ENCODE results near the gene AFF2. TPM values are rescaled to one million over a fixed set of nuclear protein-coding genes. Genes with fewer than 3 reads are reported as not detected.

The AFF2 gene
- total and polyA plus RNA-seq, 2 donors (not counting 3 experiments of a cell fraction or from before 2014, with no cell fraction given): 0.03 to 0.07 TPM

DNA sequence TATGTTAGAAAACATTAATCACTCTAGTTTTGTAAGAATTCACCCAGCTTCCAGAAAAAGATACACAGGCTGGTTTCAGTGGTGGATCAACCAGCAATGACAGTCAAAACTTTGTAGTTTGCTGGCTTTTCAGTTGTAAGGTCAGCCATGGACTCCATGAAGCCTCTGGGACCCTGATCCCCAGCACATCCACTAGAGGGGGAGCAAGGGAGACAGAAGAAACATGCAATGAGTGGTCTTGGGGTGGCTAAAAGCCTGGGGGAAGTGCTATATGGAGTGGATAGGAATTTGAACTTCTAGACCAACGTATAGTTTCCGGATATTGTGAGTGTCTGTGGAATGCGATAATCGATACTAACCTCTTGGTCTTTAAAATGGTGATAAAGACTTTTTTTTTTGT is 72.7 kb downstream of the AFF2 start:
- H3K36me3 ChIP-seq (ENCODE audit: control insufficient read depth in 2 of 2, extremely low read depth in 1 of 2, insufficient read depth in 2 of 2, low read length in 2 of 2): no peaks in the 10 kb centered on the region
- H3K27me3 ChIP-seq (ENCODE audit: control insufficient read depth in 2 of 2, insufficient read depth in 2 of 2, low read length in 2 of 2): no peaks in the 10 kb centered on the region
- no peaks in the 10 kb centered on the region for H3K79me2 ChIP-seq (ENCODE audit: control insufficient read depth, insufficient read depth, low read length)
- no peak for DNase-seq (ENCODE audit: low read depth, low spot score)
- TF ChIP-seq MYC (IDR thresholded peaks at IDR 0.05; ENCODE audit: low read depth, low read length) (no peak), JUN (IDR thresholded peaks at IDR 0.05; ENCODE audit: borderline replicate concordance, insufficient read depth, insufficient read length, low read depth) (no peak), GATA2 (IDR thresholded peaks at IDR 0.05; ENCODE audit: insufficient read depth, insufficient read length, low read depth, low read length) (no peak), EZH2 (IDR thresholded peaks at IDR 0.05; ENCODE audit: borderline replicate concordance, low read depth, low read length, severe bottlenecking) (no peak), MAX (IDR thresholded peaks at IDR 0.05; ENCODE audit: insufficient read depth, insufficient read length) (no peak), POLR2AphosphoS5 (IDR thresholded peaks at IDR 0.05; ENCODE audit: insufficient read depth, low read depth, low read length) (no peak), FOS (IDR thresholded peaks at IDR 0.05; ENCODE audit: borderline replicate concordance, insufficient read depth, low read length) (no peak)
- TF ChIP-seq, protein P1, sequence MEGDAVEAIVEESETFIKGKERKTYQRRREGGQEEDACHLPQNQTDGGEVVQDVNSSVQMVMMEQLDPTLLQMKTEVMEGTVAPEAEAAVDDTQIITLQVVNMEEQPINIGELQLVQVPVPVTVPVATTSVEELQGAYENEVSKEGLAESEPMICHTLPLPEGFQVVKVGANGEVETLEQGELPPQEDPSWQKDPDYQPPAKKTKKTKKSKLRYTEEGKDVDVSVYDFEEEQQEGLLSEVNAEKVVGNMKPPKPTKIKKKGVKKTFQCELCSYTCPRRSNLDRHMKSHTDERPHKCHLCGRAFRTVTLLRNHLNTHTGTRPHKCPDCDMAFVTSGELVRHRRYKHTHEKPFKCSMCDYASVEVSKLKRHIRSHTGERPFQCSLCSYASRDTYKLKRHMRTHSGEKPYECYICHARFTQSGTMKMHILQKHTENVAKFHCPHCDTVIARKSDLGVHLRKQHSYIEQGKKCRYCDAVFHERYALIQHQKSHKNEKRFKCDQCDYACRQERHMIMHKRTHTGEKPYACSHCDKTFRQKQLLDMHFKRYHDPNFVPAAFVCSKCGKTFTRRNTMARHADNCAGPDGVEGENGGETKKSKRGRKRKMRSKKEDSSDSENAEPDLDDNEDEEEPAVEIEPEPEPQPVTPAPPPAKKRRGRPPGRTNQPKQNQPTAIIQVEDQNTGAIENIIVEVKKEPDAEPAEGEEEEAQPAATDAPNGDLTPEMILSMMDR (IDR thresholded peaks at IDR 0.05; ENCODE audit: extremely low read depth in 1 of 2, insufficient read depth in 1 of 2, low read depth in 1 of 2, low read length in 2 of 2): no peak
- intact Hi-C loops (cut with micrococcal nuclease) (no loop called here), dilution Hi-C loops (cut with MboI; ENCODE audit: extremely low pct_ligation_motif_present, low sequenced_read_pairs) (no loop called here)
- H3K9me1 ChIP-seq (replicated peaks; ENCODE audit: control insufficient read depth, extremely low read depth, insufficient read depth, low read length): no peaks in the 10 kb centered on the region
- BruUV-seq (replicated peaks): no TSS peak
- H3K9me3 ChIP-seq (replicated peaks; ENCODE audit: control insufficient read depth, insufficient read depth, low read length): no peaks in the 10 kb centered on the region
- H2AFZ ChIP-seq (ENCODE audit: low read depth, low read length): no peak overlapping the region
- H3K4me3 ChIP-seq (replicated peaks in 1 of 3; ENCODE audit: insufficient read depth in 1 of 3, low read depth in 1 of 3, low read length in 3 of 3): no peak overlapping the region
- no peak overlapping the region for H3K4me2 ChIP-seq (ENCODE audit: insufficient read depth, low read length)
- no peak overlapping the region for H3K9ac ChIP-seq (replicated peaks; ENCODE audit: extremely low read depth, insufficient read depth, low read length)
- no peaks in the 10 kb centered on the region for H3K4me1 ChIP-seq (ENCODE audit: control insufficient read depth, extremely low read depth, insufficient read depth, low read length)
- POLR2A ChIA-PET: no interaction called here
- no peak overlapping the region for H3K27ac ChIP-seq (ENCODE audit: insufficient read depth, low read depth, low read length)
- CTCF ChIA-PET: no interaction called here
- H4K20me1 ChIP-seq (replicated peaks; ENCODE audit: control insufficient read depth, extremely low read depth, insufficient read depth, low read length): no peaks in the 10 kb centered on the region
- no peak for FAIRE-seq

Measured in endothelial cell of umbilical vein (primary cell).